Measurements from ENCODE around the gene SUN5.

SUN5 gene

DNA sequence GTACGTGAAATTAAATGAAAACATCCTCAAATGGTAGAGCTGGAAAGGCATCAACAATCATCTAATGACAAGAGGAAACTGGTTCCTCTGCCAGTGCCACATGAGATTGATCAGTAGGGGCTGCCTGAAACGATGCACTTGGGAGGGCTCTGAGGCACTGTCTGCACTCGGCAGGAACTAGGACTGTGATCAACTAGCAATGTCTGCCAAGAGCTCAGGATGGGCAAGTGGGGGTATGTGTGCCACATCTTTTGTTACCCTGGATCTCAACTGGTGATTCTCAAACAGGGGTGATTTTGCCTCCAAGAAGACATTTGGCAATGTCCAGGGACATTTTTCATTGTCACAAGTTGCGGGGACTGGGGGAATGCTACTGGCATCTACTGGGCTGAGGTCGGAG, 29.1 kb upstream of the SUN5 start:
- no peak for DNase-seq (ENCODE audit: low spot score)
- Histone ChIP-seq H3K27ac (no peak overlapping the region), H3K4me3 (no peak overlapping the region)
- no peak for TF ChIP-seq CTCF (IDR thresholded peaks at IDR 0.05)

GRCh38 chr20:33032555-33032954, 28.3 kb upstream of the SUN5 start:
- Histone ChIP-seq H3K4me3 (no peak overlapping the region), H3K27ac (no peak overlapping the region)
- no peak for DNase-seq (ENCODE audit: low spot score)
- TF ChIP-seq CTCF (IDR thresholded peaks at IDR 0.05): no peak

DNA sequence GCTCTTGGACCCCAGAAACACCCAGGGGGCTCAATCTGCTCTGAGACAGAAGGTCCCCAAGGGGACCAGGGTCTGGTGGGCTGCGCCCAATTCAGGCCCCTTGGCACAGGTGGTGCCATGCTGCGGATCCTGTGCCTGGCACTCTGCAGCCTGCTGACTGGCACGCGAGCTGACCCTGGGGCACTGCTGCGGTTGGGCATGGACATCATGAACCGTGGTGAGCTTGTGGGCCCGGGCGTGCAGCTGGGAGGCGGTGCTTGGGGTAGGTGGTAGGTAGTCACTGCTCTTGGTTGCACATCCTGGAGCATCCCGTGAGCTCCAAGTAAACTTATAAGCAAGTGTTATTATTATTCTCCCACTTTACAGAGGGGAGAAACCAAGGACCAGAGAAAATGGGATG, 27.3 kb upstream of the SUN5 start, which contains the start of gene BPIFB6:
Gene BPIFB6 (plus strand): TSS at position 118 of the 400 bp plus-strand sequence. CDS start 0 bp downstream, at position 118.
- TF ChIP-seq CTCF (IDR thresholded peaks at IDR 0.05): no peak
- H3K4me3 ChIP-seq: no peak within 1 kb of the TSS
- no peak within 1 kb of the TSS for H3K27ac ChIP-seq
- no peak for DNase-seq (ENCODE audit: low spot score)

- TF ChIP-seq CTCF (IDR thresholded peaks at IDR 0.05): no peak
- Histone ChIP-seq H3K4me3 (no peak overlapping the region), H3K27ac (no peak overlapping the region)
- DNase-seq (ENCODE audit: low spot score): no peak
These were observed 26.3 kb upstream of the SUN5 start for GRCh38 chr20:33030569-33030968.

DNA sequence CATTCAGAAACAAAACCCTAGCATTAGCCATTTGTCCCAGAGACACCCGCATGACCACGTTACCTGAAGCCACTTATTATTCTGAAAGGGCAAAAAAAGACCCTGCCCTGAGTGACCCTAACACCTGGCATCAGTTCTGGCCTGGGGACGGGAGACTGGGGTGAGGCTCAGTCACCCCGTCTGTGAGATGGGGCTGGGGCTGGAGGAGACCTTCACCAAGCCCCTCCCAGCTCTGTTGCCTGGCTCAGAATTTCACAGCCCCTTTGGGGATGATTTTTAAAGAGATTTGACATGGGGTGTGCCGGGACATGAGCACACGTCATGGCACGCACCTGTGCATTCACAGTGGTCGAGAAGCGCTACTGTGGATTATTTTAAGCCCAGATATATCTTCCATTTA, 25.8 kb upstream of the SUN5 start:
- no peak for TF ChIP-seq CTCF (IDR thresholded peaks at IDR 0.05)
- no peak for DNase-seq (ENCODE audit: low spot score)
- Histone ChIP-seq H3K27ac (no peak overlapping the region), H3K4me3 (no peak overlapping the region)

- no peak overlapping the region for H3K27ac ChIP-seq
- no peak overlapping the region for H3K4me3 ChIP-seq
- no peak for TF ChIP-seq CTCF (IDR thresholded peaks at IDR 0.05)
- DNase-seq (ENCODE audit: low spot score): no peak
These were observed 24.6 kb upstream of the SUN5 start for GRCh38 chr20:33028875-33029274.

DNA sequence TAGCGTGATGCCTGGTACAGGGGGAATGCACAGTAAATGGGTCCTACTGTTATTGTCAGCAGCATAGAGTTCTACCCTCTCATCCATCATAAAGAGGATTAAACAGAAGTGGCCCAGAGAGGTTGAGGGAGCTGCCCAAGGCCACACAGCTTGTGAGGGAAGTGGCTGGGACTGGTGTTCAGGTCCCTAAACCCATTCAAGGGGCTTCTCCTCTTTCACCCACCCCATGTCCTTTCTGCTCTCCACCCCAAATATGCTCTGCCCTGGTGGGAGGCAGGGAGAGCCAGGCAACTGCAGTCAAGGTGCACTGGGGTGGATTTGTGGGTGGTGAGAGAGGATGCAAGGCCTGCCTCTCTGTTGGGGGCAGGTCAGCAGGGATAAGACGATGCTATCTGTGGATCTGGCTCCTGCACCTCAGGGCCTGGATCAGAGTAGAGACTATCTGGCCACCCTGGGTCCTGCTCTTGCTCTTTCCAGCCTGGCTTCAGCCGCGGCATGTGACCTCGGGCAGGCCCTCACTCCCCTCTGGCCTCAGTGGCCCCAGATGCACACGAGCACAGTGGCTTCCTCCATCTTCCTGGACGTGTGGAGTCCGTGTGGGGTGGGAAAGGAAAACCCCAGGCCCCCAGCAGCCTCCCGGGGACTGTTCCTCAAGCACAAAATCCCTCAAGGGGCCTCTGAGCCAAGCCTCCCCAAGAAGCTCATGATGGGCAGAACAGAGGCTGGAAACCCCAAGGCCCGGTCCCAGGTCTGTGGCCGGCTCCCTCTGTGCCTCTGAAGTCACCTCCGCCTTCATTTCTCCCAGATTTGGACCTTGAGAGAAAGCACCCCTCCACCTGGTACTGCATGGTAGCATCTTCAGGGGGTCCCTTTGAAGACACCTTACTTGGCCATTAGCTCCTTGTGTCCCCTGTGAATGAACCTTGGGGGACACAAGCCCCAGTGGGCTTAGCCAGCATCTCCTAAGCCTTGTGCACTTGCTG, 23.8 kb upstream of the SUN5 start:
- no peak for DNase-seq (ENCODE audit: low spot score)
- no peak for TF ChIP-seq CTCF (IDR thresholded peaks at IDR 0.05)
- Histone ChIP-seq H3K27ac (no peak overlapping the region), H3K4me3 (no peak overlapping the region)

Data from coronary artery (tissue), 2 donors.